ENCODE results near the gene ROR1.

ROR1 gene

DNA sequence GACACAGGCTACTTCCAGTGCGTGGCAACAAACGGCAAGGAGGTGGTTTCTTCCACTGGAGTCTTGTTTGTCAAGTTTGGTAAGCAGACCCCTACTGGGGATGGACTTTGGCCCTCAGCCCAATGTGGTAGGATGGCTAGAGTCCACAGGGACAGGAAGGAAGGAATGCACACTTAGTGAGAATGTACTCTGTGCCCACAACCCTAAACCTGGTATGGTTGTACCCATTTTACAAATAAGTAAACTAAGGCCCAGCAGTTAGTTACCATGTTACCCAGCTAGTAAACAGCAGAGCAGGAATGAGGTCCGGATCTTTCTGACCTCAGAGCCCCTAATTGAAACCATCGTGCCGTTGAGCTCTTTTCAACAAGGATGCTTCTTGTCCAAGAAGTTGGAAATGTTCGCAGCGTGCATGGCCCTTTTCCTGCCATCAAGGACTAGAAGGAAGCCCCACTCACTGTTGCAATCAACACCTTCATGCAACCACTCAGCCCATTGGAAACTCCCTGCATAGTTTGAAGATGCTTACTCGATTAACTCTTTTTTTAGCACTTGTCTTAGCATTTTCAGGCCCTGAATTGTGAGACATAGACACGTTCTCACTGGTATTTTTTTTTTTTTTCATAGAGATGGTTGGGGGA, 276.2 kb downstream of the ROR1 start:
- no peak for DNase-seq (ENCODE audit: extremely low read depth, low read depth)
- TF ChIP-seq, protein P1, sequence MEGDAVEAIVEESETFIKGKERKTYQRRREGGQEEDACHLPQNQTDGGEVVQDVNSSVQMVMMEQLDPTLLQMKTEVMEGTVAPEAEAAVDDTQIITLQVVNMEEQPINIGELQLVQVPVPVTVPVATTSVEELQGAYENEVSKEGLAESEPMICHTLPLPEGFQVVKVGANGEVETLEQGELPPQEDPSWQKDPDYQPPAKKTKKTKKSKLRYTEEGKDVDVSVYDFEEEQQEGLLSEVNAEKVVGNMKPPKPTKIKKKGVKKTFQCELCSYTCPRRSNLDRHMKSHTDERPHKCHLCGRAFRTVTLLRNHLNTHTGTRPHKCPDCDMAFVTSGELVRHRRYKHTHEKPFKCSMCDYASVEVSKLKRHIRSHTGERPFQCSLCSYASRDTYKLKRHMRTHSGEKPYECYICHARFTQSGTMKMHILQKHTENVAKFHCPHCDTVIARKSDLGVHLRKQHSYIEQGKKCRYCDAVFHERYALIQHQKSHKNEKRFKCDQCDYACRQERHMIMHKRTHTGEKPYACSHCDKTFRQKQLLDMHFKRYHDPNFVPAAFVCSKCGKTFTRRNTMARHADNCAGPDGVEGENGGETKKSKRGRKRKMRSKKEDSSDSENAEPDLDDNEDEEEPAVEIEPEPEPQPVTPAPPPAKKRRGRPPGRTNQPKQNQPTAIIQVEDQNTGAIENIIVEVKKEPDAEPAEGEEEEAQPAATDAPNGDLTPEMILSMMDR (IDR thresholded peaks at IDR 0.05; ENCODE audit: low read depth, low read length), result no peak

DNA sequence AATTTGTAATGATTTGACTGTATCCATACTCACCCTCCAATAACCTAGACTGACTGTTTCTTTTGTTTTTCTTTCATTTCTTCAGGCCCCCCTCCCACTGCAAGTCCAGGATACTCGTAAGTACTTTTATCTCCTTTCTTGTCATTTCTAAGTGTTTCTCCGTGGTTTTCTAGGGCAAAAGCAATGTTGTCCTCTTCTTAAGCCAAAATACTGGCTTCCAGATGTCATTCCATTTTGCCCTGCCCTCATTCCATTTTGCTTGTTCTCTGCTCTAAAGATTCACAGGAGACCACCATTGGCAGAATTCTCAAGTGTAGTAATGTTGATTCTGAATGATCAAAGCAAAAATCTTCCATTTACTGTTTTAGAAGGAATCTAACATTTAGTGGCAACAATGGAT, 276.8 kb downstream of the ROR1 start:
- TF ChIP-seq, protein P1 (IDR thresholded peaks at IDR 0.05; ENCODE audit: low read depth, low read length), result no peak
- DNase-seq (ENCODE audit: extremely low read depth, low read depth), result no peak

DNA sequence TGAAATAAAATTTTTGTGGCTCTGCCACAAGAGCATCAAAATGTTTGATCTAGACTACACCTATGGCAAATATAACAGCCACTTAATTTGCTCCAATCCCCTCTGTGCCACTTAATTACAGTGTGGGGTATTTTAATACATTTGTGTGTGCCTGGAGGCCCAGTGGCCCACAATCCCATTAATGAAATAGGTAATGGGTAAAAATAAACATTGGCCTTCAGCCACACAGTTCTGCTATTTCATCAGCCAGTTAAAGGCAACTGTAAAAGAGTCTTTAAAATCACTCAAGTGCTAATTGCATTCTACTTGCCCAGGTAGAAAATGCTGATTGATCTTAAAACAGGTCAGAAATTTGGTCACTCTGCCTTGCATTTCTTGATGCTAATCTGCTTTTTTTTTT, 278.0 kb downstream of the ROR1 start:
- no peak for DNase-seq (ENCODE audit: extremely low read depth, low read depth)
- TF ChIP-seq, protein P1 (IDR thresholded peaks at IDR 0.05; ENCODE audit: low read depth, low read length), result no peak

DNA sequence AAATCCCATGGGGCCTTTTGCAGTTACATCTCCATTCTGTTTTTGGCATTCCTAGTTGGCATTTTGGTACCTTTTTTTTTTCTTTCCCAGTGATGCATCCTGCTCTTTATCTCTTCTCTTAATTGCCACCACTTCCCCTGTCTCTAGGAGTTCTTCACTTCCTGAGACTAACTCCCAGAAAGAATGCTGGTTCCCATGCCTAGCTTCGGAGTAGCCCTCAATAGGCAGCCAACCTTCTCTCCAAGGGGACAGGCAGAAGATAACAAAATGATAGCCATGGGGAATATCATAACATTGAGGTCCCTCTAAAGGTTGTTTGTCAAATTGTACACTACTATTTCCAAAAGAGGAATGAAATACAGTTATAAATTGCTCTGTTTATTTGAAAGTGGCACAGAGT, 279.0 kb downstream of the ROR1 start:
- DNase-seq (ENCODE audit: extremely low read depth, low read depth), result no peak
- TF ChIP-seq, protein P1 (IDR thresholded peaks at IDR 0.05; ENCODE audit: low read depth, low read length), result no peak

DNA sequence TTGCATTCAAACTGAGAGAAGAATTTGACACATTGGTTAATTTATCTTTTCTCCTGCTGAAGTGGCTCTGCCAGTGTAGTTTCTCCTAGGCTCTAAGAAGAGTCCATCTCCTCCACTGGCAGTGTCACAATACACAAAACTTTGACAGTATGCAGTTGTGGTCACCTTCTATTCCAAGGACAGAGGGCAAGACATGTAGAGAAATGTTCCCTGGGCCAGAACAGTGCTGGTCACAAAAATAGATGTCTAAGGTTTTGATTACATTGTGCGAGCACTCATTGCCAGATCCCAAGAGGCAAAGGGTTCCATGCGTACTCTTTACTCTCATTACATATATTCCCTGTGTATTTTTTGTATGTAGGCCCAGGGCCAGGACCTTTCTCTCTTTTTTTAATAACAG, 281.5 kb downstream of the ROR1 start:
- DNase-seq (ENCODE audit: extremely low read depth, low read depth), result no peak
- TF ChIP-seq, protein P1 (IDR thresholded peaks at IDR 0.05; ENCODE audit: low read depth, low read length), result no peak

DNA sequence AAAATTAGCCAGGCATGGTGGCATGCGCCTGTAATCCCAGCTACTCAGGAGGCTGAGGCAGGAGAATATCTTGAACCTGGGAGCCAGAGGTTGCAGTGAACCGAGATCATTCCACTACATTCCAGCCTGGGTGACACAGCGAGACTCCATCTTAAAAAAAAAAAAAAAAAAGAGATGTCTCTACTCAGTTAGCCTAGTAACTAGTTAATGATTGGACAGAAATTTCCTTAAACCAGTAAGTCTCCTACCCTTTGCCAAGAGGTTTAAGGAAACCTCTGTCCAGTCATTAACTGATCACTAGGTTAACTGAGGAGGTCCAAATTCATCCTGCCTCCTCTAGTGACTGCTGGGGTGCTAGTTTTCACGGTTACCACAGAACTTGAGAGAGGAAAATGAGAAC, 285.7 kb downstream of the ROR1 start:
- TF ChIP-seq, protein P1 (IDR thresholded peaks at IDR 0.05; ENCODE audit: low read depth, low read length), result no peak
- DNase-seq (ENCODE audit: extremely low read depth, low read depth), result no peak

DNA sequence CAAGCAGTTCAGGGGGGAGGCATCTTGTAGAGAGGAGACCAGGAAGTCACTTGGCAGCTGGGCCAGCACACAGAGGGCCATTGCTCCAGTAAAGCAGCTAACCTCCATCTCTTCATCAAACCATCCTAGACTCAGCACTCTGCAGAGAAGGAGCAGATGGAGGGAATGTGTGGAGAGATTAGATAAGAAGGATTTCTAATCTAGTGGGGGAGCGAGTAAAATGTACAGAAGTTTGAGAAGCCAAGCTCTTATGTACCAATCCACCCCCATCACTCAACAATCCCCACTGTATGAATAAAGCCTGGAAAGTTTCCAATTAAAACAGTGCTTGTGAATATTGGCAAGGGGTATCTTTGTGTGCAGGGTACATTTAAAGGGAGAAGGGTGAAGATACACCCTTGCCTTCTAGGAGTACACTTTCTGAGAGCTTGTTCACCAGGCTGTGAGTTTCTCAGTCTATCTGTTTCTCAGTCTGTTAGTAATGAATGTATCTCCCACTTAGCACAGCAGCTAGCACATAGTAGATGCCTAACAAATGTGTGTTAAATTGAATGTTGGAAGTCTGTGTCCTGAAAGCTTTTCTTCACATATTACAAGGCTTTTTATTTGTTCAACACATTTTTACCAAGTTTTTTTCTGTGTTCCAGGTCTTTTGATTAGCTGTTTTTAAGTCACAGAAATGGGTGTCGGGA, 286.9 kb downstream of the ROR1 start:
- no peak for DNase-seq (ENCODE audit: extremely low read depth, low read depth)
- TF ChIP-seq, protein P1 (IDR thresholded peaks at IDR 0.05; ENCODE audit: low read depth, low read length), result no peak
